Activated naive CD8-positive, alpha-beta T cell treated with anti-CD3 and anti-CD28 coated beads, Interleukin-2, amount 50 U/mL, for 16 hours (primary cell): ENCODE measurements around the gene RPS2.

Experiments used
- DNase-seq: peaks from one replicate; pipeline ENCODE4 v3.0.0-alpha.2; 2020; ENCODE audit warnings: low read depth, low spot score

RPS2 gene

DNA sequence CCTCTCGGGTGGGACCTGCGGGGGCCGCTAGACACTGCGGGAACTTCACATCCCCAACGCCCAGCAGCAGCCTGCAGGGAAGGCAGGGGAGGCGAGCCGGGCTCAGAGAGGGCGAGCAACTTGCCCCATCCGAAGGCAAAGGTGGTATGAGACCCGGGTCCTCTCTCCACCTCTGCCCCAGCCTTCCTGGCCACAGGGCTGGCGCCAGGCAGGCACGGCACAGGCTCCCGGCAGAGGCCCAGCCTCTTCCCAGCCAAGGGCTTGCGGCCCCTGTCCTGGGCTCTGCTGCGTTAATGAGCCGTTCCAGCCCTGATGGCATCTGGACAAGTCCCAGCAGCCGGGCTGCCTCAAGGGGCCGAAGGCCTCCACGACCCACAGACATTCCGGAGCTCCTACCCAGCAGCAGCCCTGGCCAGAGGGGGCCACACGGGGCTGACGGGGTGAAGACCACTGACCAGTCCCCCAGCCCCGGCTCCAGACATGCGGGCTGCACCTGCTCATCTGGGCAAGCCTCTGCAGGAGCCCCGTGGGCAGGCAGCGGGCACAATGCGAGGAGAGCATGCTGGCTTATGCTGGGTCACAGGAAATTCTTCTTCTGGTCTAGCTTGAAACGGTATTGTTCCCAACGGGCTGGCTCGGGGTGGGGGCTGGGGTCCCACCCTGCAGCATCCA is 45.2 kb downstream of the RPS2 start:
- DNase-seq, result no peak

DNA sequence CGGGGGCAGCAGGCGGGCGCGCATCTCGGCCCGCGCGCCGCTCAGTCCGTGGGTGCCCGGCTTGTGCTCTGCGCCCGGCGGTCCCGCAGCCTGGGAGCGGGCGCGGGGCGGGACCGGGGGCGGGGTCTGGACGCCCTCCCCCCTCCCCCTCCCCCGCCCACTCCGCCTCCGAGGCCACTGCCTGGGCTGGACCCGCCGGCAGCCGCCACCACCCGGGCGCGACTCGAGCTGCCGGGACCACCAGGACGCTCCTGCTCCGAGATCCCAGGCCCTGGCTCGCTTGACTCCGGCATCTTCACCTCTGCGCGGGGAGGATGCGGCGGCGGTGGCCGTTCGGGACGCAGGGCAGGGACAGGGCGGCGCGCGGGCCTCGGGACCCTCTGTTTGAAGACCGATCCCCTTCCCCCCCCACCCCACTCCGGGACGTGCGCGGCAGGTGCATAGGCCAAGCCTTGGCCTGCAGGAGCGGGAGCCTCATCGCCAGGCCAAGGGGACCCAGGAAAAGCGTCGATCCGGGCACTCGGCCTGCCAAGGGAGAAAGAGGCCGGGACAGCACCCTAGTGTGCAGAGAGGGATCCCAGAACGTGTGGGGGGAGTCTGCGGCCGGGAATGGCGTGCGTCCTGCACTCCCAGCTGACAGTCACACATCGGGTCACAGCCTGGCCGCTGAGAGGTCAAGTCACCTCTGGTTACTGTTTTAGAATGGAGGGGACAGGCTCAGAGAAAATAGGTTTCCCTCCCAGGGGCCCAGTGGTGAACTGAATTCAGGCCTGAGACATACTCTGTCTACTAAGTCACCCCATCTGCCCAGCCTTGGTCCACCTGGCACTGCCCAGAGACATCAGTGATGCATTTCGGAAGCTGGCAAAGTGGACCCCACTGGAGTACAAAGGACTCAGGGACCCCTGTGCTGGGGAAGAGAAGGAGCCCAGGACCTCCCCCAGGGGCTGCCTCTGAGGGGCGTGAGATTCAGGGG is 46.0 kb downstream of the RPS2 start, which contains the start of gene HS3ST6:
Gene HS3ST6 (minus strand): TSS at position 65 of the 976 bp plus-strand sequence. CDS start 92 bp downstream, outside the sequence.
- no peak for DNase-seq

DNA sequence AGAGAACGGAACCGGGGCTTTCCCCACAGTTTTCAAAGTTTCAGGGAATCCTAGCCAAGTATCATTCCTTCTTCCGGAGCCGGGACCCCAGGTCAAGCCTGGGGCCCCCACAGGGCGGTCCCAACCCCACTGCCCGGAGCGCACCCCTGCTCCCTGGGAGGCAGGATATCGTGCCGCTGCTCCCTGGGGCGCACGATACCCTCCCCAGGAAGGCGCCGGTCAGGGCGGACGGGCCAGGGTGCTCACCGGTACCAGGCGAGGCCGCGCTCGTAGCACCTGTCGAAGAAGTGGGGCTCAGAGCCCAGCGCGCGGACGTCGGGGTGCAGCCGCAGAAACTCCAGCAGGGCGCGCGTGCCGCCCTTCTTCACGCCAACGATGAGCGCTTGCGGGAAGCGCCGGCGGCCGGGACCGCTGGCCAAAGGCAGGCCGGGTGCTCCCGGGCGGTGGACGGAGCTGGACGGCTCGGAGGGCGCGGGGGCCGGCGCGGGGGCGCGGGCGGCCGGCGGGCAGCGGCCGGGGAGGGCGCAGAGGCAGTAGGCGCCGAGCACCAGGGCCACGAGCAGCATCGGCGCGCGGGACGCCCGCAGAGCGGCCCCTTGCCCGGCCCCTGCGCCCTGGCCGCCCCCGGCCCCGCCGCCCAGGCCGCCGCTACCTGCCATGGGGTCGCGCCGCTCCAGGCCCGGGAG is 46.8 kb downstream of the RPS2 start:
- DNase-seq, result no peak

DNA sequence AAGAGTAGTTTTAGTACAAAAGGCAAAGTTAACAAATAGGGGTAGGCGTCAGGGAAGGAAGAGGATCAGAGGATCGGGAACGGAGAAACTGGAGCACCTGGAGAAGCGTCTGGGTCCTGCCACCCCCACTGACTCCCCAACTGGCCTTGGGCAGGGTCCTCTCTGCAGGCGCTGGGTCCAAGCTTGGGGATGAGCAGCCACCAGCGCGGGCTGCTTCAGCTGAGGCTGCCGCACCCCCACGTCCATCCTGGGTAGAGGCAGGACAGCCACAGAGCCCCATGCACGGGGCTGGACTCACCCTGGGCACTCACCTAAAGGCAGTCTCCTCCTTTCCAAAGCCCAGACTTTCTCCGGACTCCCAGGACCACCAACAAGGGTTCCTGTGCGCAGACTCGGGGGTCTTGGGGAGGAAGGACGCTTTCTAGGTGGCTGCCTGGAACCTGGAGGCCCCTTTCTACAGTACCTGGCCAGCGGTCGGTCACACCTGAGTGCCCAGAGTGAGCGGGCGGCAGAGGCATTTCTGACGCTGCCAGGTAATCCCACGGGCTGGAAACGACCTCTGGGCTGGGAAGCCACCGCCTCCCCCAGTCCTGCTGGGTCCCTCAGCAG is 47.5 kb downstream of the RPS2 start:
- no peak for DNase-seq

DNA sequence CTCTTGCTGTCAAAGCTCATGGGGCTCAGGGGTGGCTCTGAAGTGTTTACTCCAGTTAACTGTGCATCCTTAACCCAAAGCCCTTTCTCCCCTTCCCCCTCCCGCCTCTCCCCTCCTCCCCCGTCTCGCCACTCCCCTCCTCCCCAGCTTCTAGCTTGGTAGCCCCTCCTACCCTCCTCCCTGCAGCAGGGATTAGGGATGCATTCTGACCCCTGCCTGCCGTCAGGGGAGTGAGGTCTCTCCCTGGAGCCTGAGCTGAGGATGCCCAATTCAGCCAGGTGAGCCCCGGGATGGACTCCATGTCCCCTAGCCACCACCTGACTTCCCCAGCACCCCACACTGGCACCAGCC is 48.0 kb downstream of the RPS2 start:
- DNase-seq, result no peak

DNA sequence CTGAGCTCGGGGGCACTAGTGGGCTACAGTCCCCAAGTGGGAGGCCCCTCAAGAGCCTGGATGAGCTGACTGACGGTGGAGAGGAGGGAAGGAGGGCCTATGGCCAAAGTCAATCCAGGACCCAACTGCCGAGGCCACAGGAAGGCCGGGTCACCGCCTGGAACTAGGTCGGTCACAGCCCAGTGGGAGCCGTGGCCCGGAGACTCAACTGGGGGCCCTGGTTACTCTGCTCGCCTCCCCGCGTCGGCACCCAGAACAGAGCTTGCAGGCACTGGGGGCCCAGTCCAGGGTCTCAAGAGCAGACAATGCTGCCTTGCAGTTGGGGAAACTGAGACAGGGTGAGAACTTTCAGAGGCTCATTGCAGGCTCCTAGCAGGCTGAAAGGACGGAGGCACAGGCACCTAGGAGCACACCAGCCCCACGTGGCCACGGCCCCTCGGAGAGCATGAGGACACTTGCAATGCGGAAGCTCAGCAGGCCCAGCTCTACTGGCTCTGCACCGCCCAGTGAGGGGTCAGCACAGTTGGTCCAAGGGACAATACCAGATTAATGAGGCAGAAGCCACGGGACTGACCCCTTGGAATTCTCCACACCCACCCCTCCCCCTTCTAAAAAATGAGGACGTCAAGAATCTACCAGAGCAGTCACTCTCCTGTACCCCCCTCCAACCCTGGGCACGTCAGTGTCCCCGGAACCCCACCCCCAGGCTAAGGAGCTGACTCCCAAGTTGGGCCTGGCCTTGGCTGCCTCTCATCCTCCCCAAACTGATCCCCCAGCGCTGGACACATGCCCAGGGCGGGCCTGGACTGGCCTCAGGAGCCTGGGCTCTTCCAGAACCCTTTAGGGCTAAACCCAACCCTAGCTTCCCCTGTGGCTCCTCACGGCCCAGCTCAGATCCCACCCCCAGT is 48.6 kb downstream of the RPS2 start:
- DNase-seq, result no peak

DNA sequence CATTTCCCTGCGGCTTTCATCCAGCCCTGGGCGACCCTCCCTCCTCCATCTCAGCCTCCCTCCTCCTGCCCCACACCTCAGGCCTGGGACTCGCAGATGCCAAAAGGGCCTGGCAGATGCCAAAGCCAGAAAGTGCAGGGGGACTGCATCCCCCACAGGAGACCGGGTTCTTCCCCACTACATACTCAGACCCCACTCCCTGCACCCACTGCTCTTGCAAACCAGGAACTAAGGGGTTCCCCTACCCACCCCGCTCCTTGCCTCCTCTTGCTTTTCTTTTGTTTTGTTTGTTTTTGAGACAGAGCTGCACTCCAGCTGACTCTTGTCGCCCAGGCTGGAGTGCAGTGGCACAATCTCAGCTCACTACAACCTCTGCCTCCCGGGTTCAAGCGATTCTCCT is 49.6 kb downstream of the RPS2 start:
- no peak for DNase-seq

DNA sequence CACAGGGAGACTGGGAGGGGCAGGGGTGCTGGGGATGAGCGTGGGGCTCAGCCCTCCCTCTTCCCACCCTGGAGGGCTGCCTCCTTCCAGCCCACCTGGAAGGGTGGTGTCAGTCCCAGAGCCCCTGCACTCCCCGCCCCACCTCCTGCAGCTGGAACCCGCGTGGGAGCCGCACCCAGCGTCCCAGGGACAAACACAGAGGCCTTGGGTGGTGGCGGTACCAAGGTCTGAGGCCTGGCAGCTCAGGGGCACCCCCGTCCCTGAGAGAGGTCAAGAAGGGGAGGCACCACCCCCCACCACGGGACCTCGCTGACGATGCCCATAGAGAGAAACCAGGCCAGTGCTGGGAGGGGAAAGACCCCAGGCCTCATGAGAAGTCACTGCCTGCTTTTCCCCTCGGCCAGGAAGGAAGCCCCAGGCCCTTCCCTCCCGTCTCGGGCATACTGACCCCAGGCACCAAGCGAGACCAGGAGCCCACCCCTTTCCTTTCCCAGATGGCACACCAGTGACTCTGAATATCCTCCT is 50.5 kb downstream of the RPS2 start:
- no peak for DNase-seq

DNA sequence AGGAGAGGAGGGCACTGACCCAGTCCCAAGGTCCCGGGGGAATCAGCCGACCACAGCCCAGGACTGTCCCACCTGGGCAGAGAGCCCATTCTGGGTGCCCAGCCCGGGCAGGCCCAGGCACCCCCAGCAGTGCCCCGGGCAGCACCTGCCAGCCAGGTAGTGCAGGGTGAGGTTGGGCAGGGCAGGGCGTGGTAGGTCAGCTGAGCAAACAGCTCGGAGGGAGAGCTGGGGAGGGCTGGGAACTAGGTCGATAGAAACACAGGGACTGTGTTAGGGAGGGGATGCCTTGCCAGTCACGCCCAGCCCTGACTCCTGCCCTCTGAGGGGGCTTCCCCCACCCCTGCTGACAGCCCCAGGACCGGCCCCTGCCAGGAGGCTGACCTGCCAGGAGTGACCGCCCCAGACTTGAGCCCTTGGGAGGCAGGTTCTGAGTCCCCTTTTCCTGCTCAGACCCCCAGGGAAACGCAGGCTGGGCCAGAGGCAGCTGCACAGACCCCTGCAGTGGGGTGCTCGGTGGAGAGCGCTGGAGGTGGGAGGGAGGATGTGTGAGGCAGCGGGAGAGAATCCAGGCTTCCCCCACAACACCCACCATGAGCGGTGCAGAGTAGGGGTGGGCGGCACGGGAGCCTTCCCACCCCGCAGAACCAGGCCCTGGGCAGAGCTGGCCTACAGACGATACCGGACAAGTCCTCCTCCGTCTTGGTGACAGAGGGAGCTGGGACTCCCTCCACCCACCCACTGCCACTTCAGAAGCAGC is 51.1 kb downstream of the RPS2 start:
- DNase-seq, result no peak

DNA sequence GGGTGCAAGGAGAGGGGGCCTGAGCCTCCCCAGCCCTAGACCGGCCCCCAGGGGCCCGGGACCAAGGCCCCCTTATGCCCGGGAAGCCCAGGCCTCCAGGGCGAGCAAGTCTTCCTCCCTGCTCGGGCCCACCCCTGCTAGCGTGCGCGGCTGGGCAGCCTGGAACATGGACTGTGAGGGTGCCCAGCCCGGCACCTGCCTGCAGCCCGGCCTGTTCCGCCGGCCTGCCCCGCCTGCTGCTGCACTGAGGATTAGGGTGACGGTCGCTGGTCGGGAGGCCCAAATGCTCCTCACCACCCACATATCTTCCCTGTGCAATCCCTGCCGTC is 52.4 kb downstream of the RPS2 start:
- DNase-seq, result no peak
